Esophagus muscularis mucosa (tissue), 4 donors: ENCODE data around the gene PLA2G4F. TPM values are rescaled to one million over a fixed set of nuclear protein-coding genes. Genes with fewer than 3 reads are reported as not detected.

Experiments used
- DNase-seq: peaks from one replicate; pipeline ENCODE4 v3.0.0-alpha.2; 2017; ENCODE audit errors: extremely low spot score
- H3K27ac ChIP-seq, 4 donors: fragments of 200-600 bp; sonication (generic); replicated peaks in 1 of 4; 1 replicate in 3 of 4; 2 replicates in 1 of 4; pipeline ENCODE4 v1.5.1; 2016 to 2019; ENCODE audit warnings: mild to moderate bottlenecking in 1 of 4
- H3K27me3 ChIP-seq, 4 donors: fragments of 200-600 bp; sonication (generic); one replicate each; pipeline versions ENCODE4 v1.5.1 to v1.6.0; 2016 to 2019
- H3K36me3 ChIP-seq, 4 donors: fragments of 200-600 bp; sonication (generic); one replicate each; pipeline ENCODE4 v1.5.1; 2016 to 2019
- H3K4me1 ChIP-seq, 4 donors: fragments of 200-600 bp; sonication (generic); one replicate each; pipeline ENCODE4 v1.5.1; 2016 to 2019
- H3K4me3 ChIP-seq, 4 donors: fragments of 200-600 bp; sonication (generic); 1 replicate in 2 of 4; 2 replicates in 2 of 4; pipeline ENCODE4 v1.5.1; 2016 to 2019; ENCODE audit warnings: mild to moderate bottlenecking in 4 of 4, moderate library complexity in 1 of 4
- H3K9me3 ChIP-seq, 4 donors: fragments of 200-600 bp; sonication (generic); 1 replicate in 3 of 4; 2 replicates in 1 of 4; pipeline ENCODE4 v1.5.1; 2016 to 2019
- CTCF ChIP-seq, 3 experiments: fragments of 200-600 bp in 2 of 3; fragments of 450-650 bp in 1 of 3; sonication (generic) in 2 of 3; IDR thresholded peaks; one replicate each; pipeline ENCODE4 v1.5.1; 2017 to 2019; ENCODE audit warnings: antibody characterized with exemption in 3 of 3, mild to moderate bottlenecking in 2 of 3, moderate library complexity in 1 of 3
- EP300 ChIP-seq: sonication (generic); formaldehyde crosslinking; IDR thresholded peaks from one replicate; pipeline ENCODE4 v1.6.1; 2017; ENCODE audit warnings: antibody characterized with exemption
- POLR2A ChIP-seq: fragments of 450-650 bp; IDR thresholded peaks from one replicate; pipeline ENCODE4 v1.6.1; 2017; ENCODE audit warnings: antibody characterized with exemption, moderate library complexity, mild to moderate bottlenecking, low read depth
- POLR2AphosphoS5 ChIP-seq, 2 donors: sonication (generic); formaldehyde crosslinking; IDR thresholded peaks; one replicate each; pipeline ENCODE4 v1.6.1; 2017; ENCODE audit warnings: antibody characterized with exemption in 2 of 2
- whole genome bisulfite sequencing: methylation state at CpG from one replicate; pipeline ENCODE4 v1.1.5; 2018; 5-methylcytosine and 5-hydroxymethylcytosine counted together
- intact Hi-C: fragments of 100-400 bp; cut with DNase I; formaldehyde crosslinking; loops from one replicate; pipeline ENCODE4 v1.15.1; 2023
- total RNA-seq, 4 donors: library from RNA; depleted of rRNA; stranded (reverse); fragments of >200 nt; gene quantifications; one replicate each; pipeline versions ENCODE4 v1.1.0 to v1.2.1, GENCODE V29; 2016

The PLA2G4F gene
- total RNA-seq, 4 donors from 2014 or later: 0.11 TPM; not detected in 3

GRCh38 chr15:42154956-42155355 is 1.5 kb downstream of the PLA2G4F start:
- TF ChIP-seq EP300 (no peak), CTCF (IDR thresholded peaks at IDR 0.05) (no peak), POLR2A (no peak), POLR2AphosphoS5 (IDR thresholded peaks at IDR 0.05) (no peak)
- no peak overlapping the region for H3K27ac ChIP-seq
- peaks cover 0 to 9% (median 0%) of the 10 kb centered on the region in 4 donors for H3K27me3 ChIP-seq
- no peak for DNase-seq
- 94% methylated on average over 14 of the region's 14 CpGs for WGBS
- no peaks in the 10 kb centered on the region for H3K9me3 ChIP-seq
- peaks cover 3 to 18% (median 15%) of the 10 kb centered on the region in 4 donors for H3K36me3 ChIP-seq
- H3K4me3 ChIP-seq: no peak overlapping the region
- intact Hi-C loops: no loop called here
- H3K4me1 ChIP-seq: peaks cover 9 to 28% (median 17%) of the 10 kb centered on the region in 4 donors

GRCh38 chr15:42154212-42154941 is 2.1 kb downstream of the PLA2G4F start:
- Histone ChIP-seq H3K27ac (no peak overlapping the region), H3K4me3 (no peak overlapping the region), H3K4me1 (peaks cover 9 to 24% (median 16%) of the 10 kb centered on the region in 4 donors), H3K27me3 (peaks cover 0 to 9% (median 0%) of the 10 kb centered on the region in 4 donors), H3K9me3 (no peaks in the 10 kb centered on the region), H3K36me3 (peaks cover 0 to 13% (median 9%) of the 10 kb centered on the region in 4 donors)
- no peak for TF ChIP-seq POLR2AphosphoS5 (IDR thresholded peaks at IDR 0.05)
- no peak for TF ChIP-seq POLR2A
- TF ChIP-seq CTCF (IDR thresholded peaks at IDR 0.05): no peak
- TF ChIP-seq EP300: no peak
- intact Hi-C loops: no loop called here
- no peak for DNase-seq
- 90% methylated on average over 12 of the region's 16 CpGs for WGBS

GRCh38 chr15:42153874-42154211 is 2.6 kb downstream of the PLA2G4F start:
- DNase-seq: no peak
- WGBS: 81% methylated on average over 4 of the region's 4 CpGs
- no peak overlapping the region for H3K4me3 ChIP-seq
- H3K27me3 ChIP-seq: peaks cover 0 to 9% (median 0%) of the 10 kb centered on the region in 4 donors
- no peak overlapping the region for H3K27ac ChIP-seq
- peaks cover 8 to 18% (median 13%) of the 10 kb centered on the region in 4 donors for H3K4me1 ChIP-seq
- intact Hi-C loops: no loop called here
- TF ChIP-seq POLR2AphosphoS5 (IDR thresholded peaks at IDR 0.05) (no peak), CTCF (IDR thresholded peaks at IDR 0.05) (no peak), POLR2A (no peak), EP300 (no peak)
- H3K9me3 ChIP-seq: no peaks in the 10 kb centered on the region
- H3K36me3 ChIP-seq: peaks cover 0 to 7% (median 4%) of the 10 kb centered on the region in 4 donors

GRCh38 chr15:42152921-42153698 is 3.3 kb downstream of the PLA2G4F start:
- Histone ChIP-seq H3K27me3 (peaks cover 0 to 9% (median 0%) of the 10 kb centered on the region in 4 donors), H3K9me3 (no peaks in the 10 kb centered on the region), H3K27ac (no peak overlapping the region), H3K4me3 (no peak overlapping the region), H3K36me3 (no peaks in the 10 kb centered on the region), H3K4me1 (peaks cover 3 to 11% (median 7%) of the 10 kb centered on the region in 4 donors)
- 90% methylated on average over 11 of the region's 11 CpGs for WGBS
- no peak for DNase-seq
- TF ChIP-seq EP300: no peak
- no peak for TF ChIP-seq POLR2AphosphoS5 (IDR thresholded peaks at IDR 0.05)
- intact Hi-C loops: no loop called here
